ENCODE results near the gene TCF7L1. TPM values are rescaled to one million over a fixed set of nuclear protein-coding genes. Genes with fewer than 3 reads are reported as not detected.
A peak's percentile ranks its signal among the peaks of the same experiment; 100 is the strongest.
"Not testable (repeated sequence)": the region's sequence is repeated elsewhere in the genome, so short reads cannot be mapped to it uniquely, and the experiment has no call there.

Gene TCF7L1
- total RNA-seq, 2 donors from 2014 or later, result 71.9 to 73.3 TPM

DNA sequence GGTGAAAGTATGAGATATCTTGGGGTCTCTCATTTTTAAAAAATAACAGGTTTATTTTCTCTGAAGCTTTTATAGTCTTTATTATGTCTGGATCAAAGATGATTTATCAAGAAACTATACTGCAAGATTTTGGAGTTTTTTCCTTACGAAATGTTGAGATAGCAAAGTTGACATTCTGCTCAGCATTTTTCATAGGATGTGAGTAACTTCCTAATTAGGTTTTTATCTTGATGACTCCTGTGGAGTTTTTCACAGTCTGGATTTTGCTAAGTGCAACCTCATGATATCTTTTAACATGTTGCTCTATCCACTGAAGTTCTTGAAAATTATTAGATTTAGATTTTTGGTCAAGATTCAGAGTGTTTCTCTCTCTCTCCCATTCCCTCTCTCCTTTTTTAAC is 17.8 kb downstream of the TCF7L1 start:
- H3K27me3 ChIP-seq (ENCODE audit: control insufficient read depth, insufficient read depth, low read length, poor library complexity, severe bottlenecking), result no peaks in the 10 kb centered on the region
- Mint-ChIP-seq H3K4me3 (no peak overlapping the region), H3K27me3 (ENCODE audit: insufficient read depth) (no peaks in the 10 kb centered on the region), H3K27ac (no peak overlapping the region), H3K9me3 (no peaks in the 10 kb centered on the region), H3K36me3 (ENCODE audit: low read depth) (peaks cover 40% of the 10 kb centered on the region), H3K4me1 (peaks cover 38% of the 10 kb centered on the region)
- 68 to 80% methylated on average over 1 of the region's 1 CpG for WGBS, 2 experiments (ENCODE audit: insufficient coverage in 1 of 2, insufficient read length in 1 of 2)
- no peak for DNase-seq
- no peaks in the 10 kb centered on the region for H3K9me3 ChIP-seq (ENCODE audit: control insufficient read depth, low read length)
- no peak overlapping the region for H3K9ac ChIP-seq (ENCODE audit: extremely low read depth, low read length, poor library complexity, severe bottlenecking)
- H3K27ac ChIP-seq (ENCODE audit: low read depth, low read length), result no peak overlapping the region
- peaks cover 31% of the 10 kb centered on the region for H3K36me3 ChIP-seq (ENCODE audit: control insufficient read depth, insufficient read depth, low read length)
- H3K4me1 ChIP-seq (ENCODE audit: control insufficient read depth, insufficient read depth, low read length), result peaks cover 5% of the 10 kb centered on the region
- H3K4me3 ChIP-seq (ENCODE audit: low read length), result no peak overlapping the region
- TF ChIP-seq, protein P1, sequence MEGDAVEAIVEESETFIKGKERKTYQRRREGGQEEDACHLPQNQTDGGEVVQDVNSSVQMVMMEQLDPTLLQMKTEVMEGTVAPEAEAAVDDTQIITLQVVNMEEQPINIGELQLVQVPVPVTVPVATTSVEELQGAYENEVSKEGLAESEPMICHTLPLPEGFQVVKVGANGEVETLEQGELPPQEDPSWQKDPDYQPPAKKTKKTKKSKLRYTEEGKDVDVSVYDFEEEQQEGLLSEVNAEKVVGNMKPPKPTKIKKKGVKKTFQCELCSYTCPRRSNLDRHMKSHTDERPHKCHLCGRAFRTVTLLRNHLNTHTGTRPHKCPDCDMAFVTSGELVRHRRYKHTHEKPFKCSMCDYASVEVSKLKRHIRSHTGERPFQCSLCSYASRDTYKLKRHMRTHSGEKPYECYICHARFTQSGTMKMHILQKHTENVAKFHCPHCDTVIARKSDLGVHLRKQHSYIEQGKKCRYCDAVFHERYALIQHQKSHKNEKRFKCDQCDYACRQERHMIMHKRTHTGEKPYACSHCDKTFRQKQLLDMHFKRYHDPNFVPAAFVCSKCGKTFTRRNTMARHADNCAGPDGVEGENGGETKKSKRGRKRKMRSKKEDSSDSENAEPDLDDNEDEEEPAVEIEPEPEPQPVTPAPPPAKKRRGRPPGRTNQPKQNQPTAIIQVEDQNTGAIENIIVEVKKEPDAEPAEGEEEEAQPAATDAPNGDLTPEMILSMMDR (conservative IDR thresholded peaks at IDR 0.05), result no peak

DNA sequence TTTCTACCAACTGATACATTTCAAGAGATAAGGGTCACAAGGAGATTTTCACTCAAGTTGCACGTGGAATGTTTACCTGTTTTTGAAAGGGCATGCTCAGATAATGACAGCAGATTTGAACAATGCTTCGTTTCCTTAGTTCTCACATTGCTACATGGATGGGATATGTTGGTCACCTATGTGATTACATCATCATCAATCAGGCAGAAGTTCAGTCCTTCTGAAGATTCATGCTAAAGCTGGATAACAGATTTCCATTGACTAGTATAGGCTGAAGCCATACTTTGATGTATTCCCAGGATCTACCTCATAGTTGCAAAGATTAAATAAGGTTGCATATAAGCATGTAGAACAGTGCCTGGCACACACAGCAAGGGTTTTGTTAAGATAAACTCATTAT is 19.7 kb downstream of the TCF7L1 start:
- Mint-ChIP-seq H3K27ac (no peak overlapping the region), H3K27me3 (ENCODE audit: insufficient read depth) (no peaks in the 10 kb centered on the region), H3K9me3 (no peaks in the 10 kb centered on the region), H3K4me1 (peaks cover 48% of the 10 kb centered on the region), H3K36me3 (ENCODE audit: low read depth) (peaks cover 39% of the 10 kb centered on the region), H3K4me3 (no peak overlapping the region)
- Histone ChIP-seq H3K27ac (ENCODE audit: low read depth, low read length) (no peak overlapping the region), H3K4me3 (ENCODE audit: low read length) (no peak overlapping the region), H3K27me3 (ENCODE audit: control insufficient read depth, insufficient read depth, low read length, poor library complexity, severe bottlenecking) (no peaks in the 10 kb centered on the region), H3K9me3 (ENCODE audit: control insufficient read depth, low read length) (no peaks in the 10 kb centered on the region), H3K4me1 (ENCODE audit: control insufficient read depth, insufficient read depth, low read length) (peaks cover 9% of the 10 kb centered on the region), H3K9ac (ENCODE audit: extremely low read depth, low read length, poor library complexity, severe bottlenecking) (no peak overlapping the region), H3K36me3 (ENCODE audit: control insufficient read depth, insufficient read depth, low read length) (peaks cover 38% of the 10 kb centered on the region)
- TF ChIP-seq, protein P1 (conservative IDR thresholded peaks at IDR 0.05), result no peak
- DNase-seq, result no peak
- WGBS, 2 experiments (ENCODE audit: insufficient coverage in 1 of 2, insufficient read length in 1 of 2), result 89 to 100% methylated on average over 2 of the region's 2 CpGs

DNA sequence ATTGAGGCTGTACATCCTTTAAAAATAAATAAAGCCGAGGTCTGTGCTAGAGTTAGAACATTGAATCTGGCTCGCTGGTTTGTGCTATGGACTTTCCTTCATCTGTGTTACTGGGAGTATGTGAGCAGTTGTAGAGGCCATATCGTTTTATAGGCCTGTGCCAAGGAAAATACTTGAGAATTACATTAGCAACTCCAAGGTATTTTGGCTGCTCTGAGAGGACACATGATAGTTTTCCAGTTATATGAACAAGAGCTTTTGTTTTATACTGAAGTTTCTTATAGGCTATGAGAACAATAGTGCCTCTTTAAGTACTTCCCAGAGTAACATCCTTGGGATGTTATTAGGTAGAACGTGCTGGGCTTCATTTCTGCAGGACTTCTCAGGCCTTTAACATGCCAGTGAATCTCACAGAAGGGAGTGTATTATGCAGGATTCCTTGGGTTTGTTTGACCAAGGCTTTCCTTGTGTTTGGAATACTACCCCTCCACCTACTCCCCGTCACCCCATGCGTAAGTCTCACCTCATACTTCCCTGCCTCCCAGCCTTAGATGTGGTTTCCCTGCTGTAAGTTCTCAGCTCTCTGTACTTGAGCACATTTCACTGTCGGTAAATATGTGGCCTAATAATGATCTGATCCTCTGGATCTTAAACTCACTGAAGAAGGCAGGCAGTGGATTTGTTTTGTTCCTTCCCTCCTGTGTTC is 21.0 kb downstream of the TCF7L1 start:
- Mint-ChIP-seq H3K4me1 (peaks cover 56% of the 10 kb centered on the region), H3K36me3 (ENCODE audit: low read depth) (peaks cover 34% of the 10 kb centered on the region), H3K27ac (peak overlapping the region; percentile 65), H3K9me3 (no peaks in the 10 kb centered on the region), H3K4me3 (no peak overlapping the region), H3K27me3 (ENCODE audit: insufficient read depth) (no peaks in the 10 kb centered on the region)
- Histone ChIP-seq H3K4me1 (ENCODE audit: control insufficient read depth, insufficient read depth, low read length) (peaks cover 12% of the 10 kb centered on the region), H3K36me3 (ENCODE audit: control insufficient read depth, insufficient read depth, low read length) (peaks cover 29% of the 10 kb centered on the region), H3K4me3 (ENCODE audit: low read length) (no peak overlapping the region), H3K27me3 (ENCODE audit: control insufficient read depth, insufficient read depth, low read length, poor library complexity, severe bottlenecking) (no peaks in the 10 kb centered on the region), H3K9ac (ENCODE audit: extremely low read depth, low read length, poor library complexity, severe bottlenecking) (no peak overlapping the region), H3K27ac (ENCODE audit: low read depth, low read length) (no peak overlapping the region), H3K9me3 (ENCODE audit: control insufficient read depth, low read length) (no peaks in the 10 kb centered on the region)
- TF ChIP-seq, protein P1 (conservative IDR thresholded peaks at IDR 0.05), result no peak
- no peak for DNase-seq
- 79 to 80% methylated on average over 6 to 7 of the region's 7 CpGs for WGBS, 2 experiments (ENCODE audit: insufficient coverage in 1 of 2, insufficient read length in 1 of 2)

DNA sequence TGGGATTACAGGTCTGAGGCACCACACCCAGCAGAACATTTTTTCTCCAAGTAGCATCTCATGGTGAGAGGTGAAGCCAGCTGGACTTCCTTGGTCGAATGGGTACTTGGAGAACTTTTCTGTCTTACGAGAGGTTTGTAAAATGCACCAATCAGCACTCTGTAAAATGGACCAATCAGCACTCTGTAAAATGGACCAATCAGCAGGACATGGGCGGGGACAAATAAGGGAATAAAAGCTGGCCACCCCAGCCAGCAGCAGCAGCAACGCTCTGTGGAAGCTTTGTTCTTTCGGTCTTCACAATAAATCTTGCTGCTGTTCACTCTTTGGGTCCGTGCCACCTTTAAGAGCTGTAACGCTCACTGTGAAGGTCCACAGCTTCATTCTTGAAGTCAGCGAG is 21.9 kb downstream of the TCF7L1 start:
- peaks cover 25% of the 10 kb centered on the region for H3K36me3 ChIP-seq (ENCODE audit: control insufficient read depth, insufficient read depth, low read length)
- not testable (repeated sequence) for H3K9me3 ChIP-seq (ENCODE audit: control insufficient read depth, low read length); H3K27me3 ChIP-seq (ENCODE audit: control insufficient read depth, insufficient read depth, low read length, poor library complexity, severe bottlenecking); DNase-seq; H3K27me3 Mint-ChIP-seq (ENCODE audit: insufficient read depth); H3K4me3 ChIP-seq (ENCODE audit: low read length); H3K4me3 Mint-ChIP-seq; H3K27ac ChIP-seq (ENCODE audit: low read depth, low read length); H3K9me3 Mint-ChIP-seq; H3K27ac Mint-ChIP-seq; H3K9ac ChIP-seq (ENCODE audit: extremely low read depth, low read length, poor library complexity, severe bottlenecking)
- WGBS, 2 experiments (ENCODE audit: insufficient coverage in 1 of 2, insufficient read length in 1 of 2), result 90 to 95% methylated on average over 7 to 8 of the region's 8 CpGs
- H3K4me1 ChIP-seq (ENCODE audit: control insufficient read depth, insufficient read depth, low read length), result peaks cover 12% of the 10 kb centered on the region
- H3K4me1 Mint-ChIP-seq, result peaks cover 56% of the 10 kb centered on the region
- peaks cover 29% of the 10 kb centered on the region for H3K36me3 Mint-ChIP-seq (ENCODE audit: low read depth)

Data from endodermal cell (in vitro differentiated cells).